HK-2 (cell line): ENCODE results near the gene CLK4.

Experiments
- DNase-seq: peaks from one replicate; pipeline ENCODE4 v3.0.0-alpha.2; 2018; ENCODE audit not compliant: unreplicated experiment

The CLK4 gene

GRCh38 chr5:178587763-178588611 lies 38.9 kb downstream of the CLK4 start:
- no peak for DNase-seq

- DNase-seq, result no peak
Observed at GRCh38 chr5:178586396-178586795, 40.5 kb downstream of the CLK4 start.

GRCh38 chr5:178585421-178585820 lies 41.4 kb downstream of the CLK4 start:
- DNase-seq, result peak; percentile 34

- no peak for DNase-seq
Observed at GRCh38 chr5:178583279-178583678, 43.6 kb downstream of the CLK4 start.

GRCh38 chr5:178582291-178582690 lies 44.6 kb downstream of the CLK4 start:
- DNase-seq, result no peak

GRCh38 chr5:178581621-178582020 lies 45.2 kb downstream of the CLK4 start:
- DNase-seq, result no peak

GRCh38 chr5:178580271-178580955 lies 46.4 kb downstream of the CLK4 start:
- DNase-seq, result no peak

GRCh38 chr5:178577944-178578343 lies 48.9 kb downstream of the CLK4 start:
- DNase-seq, result no peak

- no peak for DNase-seq
Observed at GRCh38 chr5:178577376-178577839, 49.4 kb downstream of the CLK4 start.

- no peak for DNase-seq
Observed at GRCh38 chr5:178576591-178577351, 50.1 kb downstream of the CLK4 start.

- no peak for DNase-seq
Observed at GRCh38 chr5:178573216-178573615, 53.6 kb downstream of the CLK4 start.

- no peak for DNase-seq
Observed at GRCh38 chr5:178572617-178573016, 54.2 kb downstream of the CLK4 start.

- DNase-seq, result no peak
Observed at GRCh38 chr5:178569485-178569884, 57.4 kb downstream of the CLK4 start.

GRCh38 chr5:178564811-178565550 lies 61.9 kb downstream of the CLK4 start:
- no peak for DNase-seq

- no peak for DNase-seq
Observed at GRCh38 chr5:178564397-178564796, 62.5 kb downstream of the CLK4 start.

GRCh38 chr5:178563621-178564020 lies 63.2 kb downstream of the CLK4 start:
- no peak for DNase-seq

- DNase-seq, result no peak
Observed at GRCh38 chr5:178561746-178562264, 65.0 kb downstream of the CLK4 start.

GRCh38 chr5:178560911-178561310 lies 65.9 kb downstream of the CLK4 start:
- no peak for DNase-seq

- no peak for DNase-seq
Observed at GRCh38 chr5:178557416-178557815, 69.4 kb downstream of the CLK4 start.

- no peak for DNase-seq
Observed at GRCh38 chr5:178555771-178556211, 71.1 kb downstream of the CLK4 start.

GRCh38 chr5:178555005-178555404 lies 71.8 kb downstream of the CLK4 start:
- DNase-seq, result no peak
